HG03103 (cell line): ENCODE measurements around the gene LCLAT1.

Source experiments
- ATAC-seq: cut with Tn5 transposase; IDR thresholded peaks from one replicate; pipeline ENCODE4 v1.9.1; 2021; ENCODE audit warnings: low read depth; ENCODE audit not compliant: unreplicated experiment

The LCLAT1 gene

DNA sequence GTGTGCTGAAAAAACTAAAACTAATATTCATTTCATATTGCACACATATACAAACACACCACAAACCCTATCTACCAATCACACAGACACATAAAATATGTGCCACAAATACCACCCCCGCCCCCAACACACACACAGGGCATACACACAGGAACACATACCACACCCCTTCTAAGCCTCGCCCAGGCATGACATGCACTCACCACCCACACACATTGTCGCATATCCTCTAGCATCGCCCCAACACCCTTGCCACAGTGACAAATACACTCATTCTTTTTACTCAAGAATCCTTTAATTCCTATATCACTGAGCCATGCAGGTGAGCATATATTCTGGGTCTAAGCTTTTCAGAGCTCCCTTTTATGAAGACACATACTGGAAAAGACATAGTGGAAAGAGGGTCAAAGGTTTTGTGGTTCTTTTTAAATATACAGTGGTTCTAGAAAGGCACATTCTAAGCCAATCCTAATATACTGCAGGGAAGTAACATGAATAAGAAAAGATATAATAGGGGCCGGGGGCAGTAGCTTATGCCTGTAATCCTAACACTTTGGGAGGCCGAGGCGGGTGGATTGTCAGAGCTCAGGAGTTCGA is 24.5 kb upstream of the LCLAT1 start:
- ATAC-seq: peak; percentile 67

DNA sequence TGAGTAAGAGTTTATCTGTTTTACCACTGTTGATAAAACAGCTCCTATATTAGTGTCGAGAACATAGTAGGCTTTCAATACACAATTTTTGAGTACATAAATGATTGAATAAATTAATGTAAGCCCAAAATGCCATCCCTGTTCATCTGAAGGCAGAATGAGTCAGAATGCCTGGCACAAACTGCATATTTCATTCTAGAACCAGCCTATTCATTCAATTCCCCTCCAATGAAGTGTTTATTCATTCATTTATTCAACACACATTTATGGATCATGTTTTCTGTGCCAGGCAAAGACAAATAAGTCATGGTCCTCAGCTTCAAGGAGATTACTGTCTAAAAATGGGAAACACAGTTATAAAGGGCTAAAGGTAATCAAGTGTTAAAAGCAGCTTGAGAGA is 22.8 kb upstream of the LCLAT1 start:
- no peak for ATAC-seq

DNA sequence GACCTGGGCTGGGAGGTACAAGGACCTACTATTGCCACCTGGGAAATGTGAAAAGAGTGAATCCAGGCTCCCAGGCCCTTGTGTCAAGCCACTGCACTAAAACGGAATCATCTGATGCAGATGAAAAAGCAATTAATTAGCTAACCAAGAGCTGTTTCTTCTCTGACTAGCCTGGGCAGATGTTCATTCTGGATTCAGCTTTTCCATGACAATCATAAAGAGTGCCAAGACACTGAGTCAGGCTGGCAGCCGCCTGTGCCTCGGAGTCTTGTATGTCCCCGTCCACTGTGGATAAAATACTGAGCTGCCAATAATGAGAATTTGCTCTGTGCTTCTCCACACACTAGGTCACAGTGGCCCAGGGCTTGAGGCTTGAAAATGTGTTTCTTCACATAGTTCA is 21.7 kb upstream of the LCLAT1 start:
- no peak for ATAC-seq

DNA sequence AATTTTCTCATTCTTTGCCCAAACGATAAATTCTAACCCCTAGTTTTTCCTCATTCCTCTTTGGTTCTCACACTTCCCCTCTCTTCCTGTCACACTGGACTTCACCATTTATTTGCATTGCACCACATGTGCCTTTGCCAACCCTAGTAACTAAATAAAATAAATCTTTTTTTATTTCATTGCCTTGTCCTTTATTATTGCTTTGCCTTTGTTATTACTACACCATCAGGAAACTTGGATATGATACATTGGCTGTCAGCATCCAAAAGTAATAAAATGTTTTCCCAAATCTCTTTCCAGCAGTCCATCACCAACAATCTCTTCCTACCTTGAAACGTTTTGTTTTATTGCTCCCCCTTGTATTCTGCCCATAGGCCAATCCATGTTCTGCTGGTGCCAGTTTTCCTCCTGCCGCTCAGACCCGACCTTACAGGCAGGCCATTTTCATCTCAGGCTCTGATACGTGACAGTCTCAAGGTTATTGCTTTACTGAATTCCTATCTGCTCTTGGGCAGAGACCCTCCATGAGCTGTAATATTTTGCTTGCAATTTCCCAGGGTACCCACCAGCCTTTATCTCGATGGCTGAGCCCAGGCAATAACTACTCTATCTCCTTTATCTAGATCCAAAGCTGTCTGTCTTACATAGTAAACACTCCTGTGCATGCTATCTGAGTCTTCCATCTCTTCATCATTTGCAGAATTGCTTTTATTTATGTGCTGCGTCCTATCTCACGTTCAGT is 19.3 kb upstream of the LCLAT1 start:
- no peak for ATAC-seq

DNA sequence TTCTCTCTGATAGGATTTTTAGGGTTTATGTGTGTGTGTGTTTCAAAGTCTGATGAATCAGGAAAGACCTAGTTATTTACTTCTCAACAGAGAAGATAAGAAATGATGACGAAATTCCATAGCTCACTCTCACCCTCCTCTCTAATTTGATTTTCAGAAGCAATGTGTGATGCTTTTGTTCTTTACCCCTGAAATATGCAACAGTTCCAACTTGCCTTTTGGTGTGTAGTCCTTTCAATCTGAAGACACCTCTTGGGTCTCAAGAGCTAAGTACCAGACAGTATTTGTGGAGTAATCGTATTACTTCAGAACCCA is 18.7 kb upstream of the LCLAT1 start:
- no peak for ATAC-seq

DNA sequence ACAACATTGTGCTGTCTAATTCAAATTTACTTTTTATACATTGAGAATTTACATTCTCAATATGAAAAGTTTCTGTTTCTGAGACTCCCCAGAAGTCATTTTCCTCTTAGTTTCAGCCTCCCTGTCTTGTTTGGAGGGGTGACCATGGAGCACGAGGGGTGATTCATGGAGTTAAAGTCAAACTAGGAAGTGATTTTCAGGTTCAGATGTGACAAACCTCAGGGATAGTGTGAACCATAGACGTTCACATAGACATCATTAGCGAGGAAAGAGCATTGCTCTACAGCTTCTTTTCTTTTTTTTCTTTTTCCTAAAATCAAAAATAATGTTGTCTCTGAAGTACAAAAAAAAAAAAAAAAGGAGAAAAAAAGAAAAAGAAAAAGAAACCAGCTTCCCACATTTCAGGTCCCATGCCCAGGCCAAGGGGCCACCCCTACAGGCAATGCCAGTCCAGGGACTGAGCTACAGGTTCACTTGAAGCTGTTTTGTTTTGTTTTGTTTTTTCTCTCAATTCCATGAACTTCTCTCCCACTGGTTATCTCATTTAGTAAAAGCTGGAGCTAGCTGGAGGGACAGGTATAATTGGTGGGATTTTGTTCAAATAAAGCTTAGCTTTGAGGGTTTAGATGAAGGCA is 18.1 kb upstream of the LCLAT1 start:
- ATAC-seq: no peak

DNA sequence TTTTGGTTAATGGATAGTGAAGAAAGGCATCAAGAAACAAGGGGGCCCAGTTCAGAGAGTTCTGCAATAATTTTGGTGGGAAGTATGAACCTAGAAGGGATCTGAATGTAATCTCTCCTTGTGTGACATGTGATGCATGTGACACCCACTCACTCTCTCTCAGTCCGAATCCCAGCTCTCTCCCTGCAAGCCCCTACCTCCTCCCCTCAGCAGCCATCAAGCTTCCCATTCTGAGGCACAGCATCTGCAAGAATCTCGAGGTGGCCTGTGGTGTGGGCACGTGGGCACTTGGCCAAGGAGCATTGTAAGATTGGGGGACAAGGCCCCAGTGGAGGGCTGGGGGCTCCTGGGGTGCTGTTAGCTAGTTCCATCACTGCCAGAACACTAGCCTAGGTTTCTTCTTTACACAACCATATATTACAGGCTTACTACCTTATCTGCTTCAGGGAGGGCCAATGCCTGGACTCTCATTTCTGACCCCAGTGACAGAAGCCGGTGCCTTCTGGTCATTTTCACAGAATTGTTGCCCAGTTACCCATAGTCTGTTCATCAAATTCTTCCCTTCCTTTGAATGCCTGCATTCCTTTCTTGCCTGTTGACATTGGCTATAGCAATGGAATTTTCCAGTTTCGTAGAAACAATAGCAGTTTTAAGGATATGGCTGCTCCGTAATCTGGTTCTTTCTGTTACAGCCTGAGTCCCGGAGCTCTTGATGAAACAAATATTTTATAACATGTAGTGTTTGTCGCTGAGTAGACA is 13.3 kb upstream of the LCLAT1 start:
- ATAC-seq: no peak

DNA sequence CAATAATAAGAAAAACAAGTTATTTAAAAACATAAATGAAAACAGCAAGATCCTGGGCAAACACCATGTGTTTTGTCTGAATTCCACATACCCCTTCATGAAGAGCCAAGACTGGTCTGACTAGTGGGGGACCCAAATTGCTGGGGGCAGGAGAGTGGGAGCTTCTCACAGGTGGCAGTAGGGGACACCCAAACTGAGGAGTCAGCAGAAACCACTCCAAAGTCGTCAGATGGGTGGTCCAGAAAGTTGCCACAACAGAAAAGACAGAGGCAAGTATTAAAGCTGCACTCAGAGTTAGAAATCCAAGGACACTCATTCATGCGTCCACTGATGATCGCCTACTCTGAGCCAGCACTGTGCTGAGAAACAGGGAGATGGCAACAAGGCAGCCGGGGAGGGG is 12.3 kb upstream of the LCLAT1 start:
- no peak for ATAC-seq

DNA sequence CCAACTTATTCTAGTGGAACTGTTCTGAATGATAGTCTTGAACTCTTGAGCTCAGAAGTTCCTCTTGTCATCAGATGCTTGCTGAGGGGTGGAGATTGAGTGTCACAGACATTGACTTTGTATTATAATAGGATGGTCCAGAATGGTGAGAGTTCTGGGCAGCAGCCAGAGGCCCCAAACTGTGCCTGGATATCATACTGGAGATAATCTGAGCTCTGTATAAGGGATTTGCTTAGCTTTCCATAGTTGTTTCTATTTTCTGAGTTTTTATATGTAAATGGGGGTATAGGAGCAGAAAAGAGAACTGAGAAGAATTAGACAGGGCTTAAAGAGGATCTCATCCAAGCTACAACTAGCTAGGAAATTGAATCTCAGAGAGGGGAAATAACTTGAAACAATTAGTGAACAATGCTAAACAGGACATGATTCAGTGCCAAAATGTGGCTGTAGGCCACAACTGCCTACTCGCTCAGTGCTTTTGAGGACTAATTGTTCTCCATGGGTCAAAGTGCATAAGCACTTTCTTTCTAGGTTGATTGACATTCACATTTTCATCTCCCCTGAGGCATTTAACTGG is 10.1 kb upstream of the LCLAT1 start:
- ATAC-seq: no peak

DNA sequence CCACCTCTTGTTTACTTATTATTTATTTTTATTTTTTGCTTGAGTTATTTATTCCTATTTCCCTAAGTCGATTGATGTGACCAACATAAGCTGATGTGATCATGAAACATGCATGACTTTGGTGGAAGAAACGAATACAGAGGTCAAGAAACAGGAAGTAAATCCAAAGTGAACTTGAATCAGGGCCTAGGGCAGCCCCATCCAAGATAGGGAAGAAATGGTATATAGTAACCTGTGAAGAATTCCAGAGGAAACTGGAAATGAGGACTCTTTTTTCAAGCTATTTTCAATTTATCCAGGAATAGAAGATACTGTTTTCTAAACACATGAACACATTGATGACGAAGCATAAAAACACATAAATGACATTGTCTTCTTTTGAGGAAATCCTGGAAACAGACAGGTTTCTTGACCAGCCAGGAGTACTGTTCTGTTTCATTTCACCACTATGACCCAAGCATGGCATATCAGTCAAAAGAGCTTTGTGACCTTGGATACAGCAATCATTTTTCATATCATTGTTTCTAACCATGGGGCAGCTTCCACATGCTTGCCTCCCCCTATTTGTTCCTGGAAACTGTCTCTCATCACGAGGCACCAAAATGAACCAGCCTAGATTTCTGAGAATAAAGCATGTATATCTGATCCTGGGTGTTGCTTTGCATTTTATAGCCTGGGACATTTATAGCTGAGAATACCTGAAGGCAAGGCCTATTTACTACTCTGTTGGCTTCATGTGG is 9.1 kb upstream of the LCLAT1 start:
- no peak for ATAC-seq

DNA sequence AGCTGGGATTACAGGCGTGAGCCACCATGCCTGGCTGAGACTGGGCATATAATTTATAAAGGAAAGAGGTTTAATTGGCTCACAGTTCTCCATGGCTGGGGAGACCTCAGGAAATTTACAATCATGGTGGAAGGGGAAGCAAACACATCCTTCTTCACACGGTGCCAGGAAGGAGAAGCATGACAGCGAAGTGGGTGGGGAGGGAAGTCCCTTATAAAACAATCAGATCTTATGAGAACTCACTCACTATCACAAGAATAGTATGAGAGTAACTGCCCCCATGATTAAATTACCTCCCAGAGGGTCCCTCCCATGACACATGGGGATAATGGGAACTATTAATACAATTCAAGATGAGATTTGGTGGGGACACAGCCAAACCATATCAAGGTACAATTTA is 7.8 kb upstream of the LCLAT1 start:
- ATAC-seq: no peak

DNA sequence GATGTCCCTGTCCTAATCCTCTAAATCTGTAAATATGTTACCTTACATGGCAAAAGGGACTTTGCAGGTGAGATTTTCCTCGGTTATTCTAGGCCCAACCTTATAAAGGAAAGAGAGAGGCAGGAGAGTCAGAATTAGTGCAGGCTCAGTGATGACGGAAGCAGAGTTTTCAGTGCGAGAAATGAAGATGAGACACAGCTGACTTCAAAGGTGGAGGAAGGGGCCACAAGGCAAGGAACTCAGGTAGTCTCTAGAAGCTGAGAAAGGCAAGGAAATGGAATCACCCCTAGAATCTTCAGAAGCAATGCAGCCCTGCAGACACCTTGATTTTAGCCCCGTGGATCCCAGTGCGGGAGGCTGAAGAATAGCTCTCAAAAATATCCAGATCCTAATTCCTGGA is 7.2 kb upstream of the LCLAT1 start:
- no peak for ATAC-seq

DNA sequence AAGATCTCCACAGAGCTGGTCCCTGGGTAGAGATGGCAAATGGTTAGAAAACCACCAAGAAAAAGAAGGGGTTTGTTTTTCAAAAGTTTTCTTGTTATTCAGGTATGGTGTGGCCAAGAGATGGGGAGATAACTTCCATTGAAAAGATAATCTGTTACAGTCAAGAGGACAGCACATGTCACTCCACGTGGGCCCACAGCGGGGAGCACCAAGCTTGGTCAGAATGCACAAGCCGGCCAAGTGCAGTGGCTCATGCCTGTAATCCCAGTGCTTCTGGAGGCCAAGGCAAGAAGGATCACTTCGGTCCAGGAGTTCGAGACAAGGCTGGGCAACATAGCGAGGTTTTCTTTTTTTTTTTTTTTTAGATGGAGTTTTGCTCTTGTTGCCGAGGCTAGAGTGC is 6.0 kb upstream of the LCLAT1 start:
- ATAC-seq: no peak

DNA sequence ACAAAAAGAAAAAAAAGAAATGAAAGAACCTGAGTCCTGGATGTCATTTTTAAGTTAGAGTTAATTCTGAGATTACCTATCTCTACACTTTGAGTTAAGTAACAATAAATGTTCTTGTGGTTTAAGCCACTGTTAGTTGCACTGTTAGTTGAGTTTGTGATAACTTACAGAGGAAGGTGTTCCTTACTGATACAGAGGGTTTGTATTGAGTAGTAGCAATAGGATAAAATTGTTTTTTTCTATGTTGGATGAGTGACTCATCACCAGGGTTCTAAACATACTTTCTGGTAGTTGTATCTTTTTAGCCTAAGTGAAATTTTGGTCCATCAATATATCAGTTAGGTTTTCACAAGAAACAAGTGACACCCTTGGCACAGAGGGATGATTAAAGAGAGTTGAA is 4.0 kb upstream of the LCLAT1 start:
- ATAC-seq: no peak

DNA sequence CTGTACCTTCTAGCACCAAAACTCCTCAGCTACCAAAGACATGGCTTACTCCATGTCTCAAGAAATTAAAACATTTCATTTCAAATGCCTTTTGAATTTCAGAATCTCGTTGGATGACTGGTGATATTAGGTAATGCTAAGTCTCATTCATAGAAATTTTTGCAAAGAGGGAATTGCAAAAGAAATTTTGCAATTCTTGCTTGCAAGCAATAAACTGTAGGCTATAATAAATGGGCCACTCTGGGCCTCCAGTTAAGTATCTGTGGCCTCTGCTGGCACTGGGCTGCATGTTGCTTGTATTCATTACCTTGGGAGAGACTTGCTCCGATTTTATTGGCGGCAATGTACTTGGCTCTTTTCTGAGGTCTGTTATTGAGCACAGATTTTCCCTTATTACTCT is 2.8 kb upstream of the LCLAT1 start:
- no peak for ATAC-seq

DNA sequence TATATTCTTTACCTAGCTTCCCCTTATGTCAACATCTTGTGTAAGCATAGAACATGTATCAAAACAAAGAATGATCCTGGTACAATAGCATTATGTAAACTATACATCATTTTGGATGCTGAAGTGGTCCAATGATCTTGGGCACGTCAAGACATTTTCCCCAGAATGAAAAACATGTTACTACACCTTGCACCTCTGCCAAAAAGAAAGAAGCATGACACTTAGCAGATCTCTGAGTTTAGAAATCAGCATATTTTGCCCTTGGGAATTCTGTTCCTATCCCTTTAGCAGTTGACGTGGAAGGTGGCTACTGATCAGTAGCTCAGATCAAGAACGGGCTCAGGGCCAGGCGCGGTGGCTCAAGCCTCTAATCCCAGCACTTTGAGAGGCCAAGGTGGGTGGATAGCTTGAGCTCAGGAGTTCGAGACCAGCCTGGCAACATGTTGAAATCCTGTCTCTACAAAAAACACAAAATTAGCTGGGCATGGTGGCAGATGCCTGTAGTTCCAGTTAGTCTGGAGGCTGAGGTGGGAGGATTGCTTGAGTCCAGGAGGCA is 1.7 kb upstream of the LCLAT1 start:
- no peak for ATAC-seq

DNA sequence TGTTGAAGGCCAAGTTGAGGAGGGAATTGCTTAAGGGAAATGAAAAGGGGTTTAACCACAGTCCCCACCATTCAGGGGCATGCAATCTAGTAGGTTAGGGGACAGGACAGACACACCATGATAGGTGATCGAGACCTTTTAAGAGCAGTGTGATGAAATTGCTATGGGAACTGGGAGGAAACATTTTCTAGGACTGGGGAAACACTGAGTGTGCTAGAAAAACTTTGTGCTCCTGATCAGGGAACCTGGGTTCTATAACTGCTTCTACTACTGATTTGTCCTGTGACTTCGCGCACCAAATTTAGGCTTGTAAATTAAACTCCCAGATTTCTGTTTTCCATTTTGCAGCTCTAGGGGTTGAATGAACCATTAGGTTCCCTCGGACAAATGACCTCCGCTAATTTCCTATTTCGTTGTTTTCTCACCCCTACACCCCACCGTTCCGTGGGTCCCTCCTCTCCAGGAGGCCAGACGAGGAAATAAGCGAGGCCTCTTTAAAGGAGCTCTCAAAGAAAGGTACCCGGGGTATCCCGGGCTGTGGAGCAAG is 371 bp upstream of the LCLAT1 start:
- ATAC-seq: no peak

DNA sequence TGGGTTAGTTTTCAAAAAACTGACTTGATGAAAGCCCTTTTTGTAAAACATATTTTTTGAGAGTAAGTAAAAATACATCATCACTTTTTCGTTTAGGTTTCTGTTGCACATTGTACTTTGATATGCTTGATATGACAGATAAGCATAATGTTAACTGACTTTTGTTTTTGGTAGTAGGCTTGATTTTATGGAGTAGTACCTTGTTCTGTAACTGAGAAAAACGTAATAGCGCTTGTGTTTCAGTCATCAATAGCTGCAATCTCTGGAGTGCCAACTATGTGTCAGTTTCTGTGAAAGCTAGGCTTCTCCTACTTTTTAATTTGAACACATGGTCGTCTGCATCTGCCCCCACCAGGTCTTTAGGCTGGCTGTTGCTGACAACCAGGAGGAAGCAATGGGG is 1.3 kb downstream of the LCLAT1 start:
- no peak for ATAC-seq

DNA sequence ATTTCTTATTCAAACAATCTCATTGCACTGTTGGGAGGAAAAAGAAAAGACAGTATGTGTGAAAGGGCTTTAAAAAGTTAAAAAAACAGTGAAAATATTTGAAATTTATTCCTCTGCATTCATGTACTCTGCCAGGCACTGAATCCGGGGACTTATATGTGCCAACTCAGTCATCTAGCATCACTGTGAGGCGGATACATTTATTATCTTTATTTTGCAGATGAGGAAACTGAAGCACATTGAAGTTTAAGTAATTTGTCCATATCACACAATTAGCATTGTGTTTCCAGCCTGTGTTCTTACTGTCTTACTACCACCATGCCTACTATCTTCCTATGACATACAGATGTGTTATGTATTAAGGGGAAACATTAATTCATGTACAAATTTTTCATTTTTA is 1.8 kb downstream of the LCLAT1 start:
- ATAC-seq: no peak

DNA sequence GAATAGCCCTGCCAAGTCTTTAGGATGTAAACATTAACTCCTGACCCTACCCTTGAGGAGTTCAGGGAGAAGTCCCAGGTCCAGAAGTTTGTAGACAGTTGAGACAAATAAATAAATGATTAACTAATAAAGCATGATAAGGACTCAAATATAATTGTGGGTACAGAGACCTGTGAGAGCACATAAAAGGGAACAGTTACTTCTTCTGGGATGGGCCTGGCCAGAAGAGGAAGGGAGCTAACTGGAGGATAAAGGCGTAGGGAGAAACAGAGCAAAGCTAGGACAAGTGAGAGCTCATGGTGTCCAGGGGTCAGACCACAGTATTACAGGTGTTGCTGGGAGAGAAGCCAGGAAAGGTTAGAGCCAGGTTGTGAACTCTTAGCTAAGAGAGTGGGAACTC is 3.0 kb downstream of the LCLAT1 start:
- ATAC-seq: no peak
